K562 (cell line): ENCODE data around the gene ZNF407. TPM values are rescaled to one million over a fixed set of nuclear protein-coding genes. Genes with fewer than 3 reads are reported as not detected.

Experiments used
- ATAC-seq: fragments of 200-7000 bp; cut with Tn5 transposase; 3 replicates; pipeline ENCODE4 v1.9.1; 2020; ENCODE audit warnings: moderate library complexity
- BruUV-seq: library from RNA; stranded (reverse); fragments of 400-500 nt; replicated peaks from 2 replicates; lab custom pipeline; 2021; lab: Mats Ljungman, UMichigan
- CTCF ChIA-PET: fragments of 300-600 bp; formaldehyde crosslinking; extraction: SDS; loops from one replicate; lab custom pipeline; 2021; ENCODE audit warnings: low intra/inter-chr PET ratio; lab: Yijun Ruan, JAX
- POLR2A ChIA-PET: fragments of 300-600, 350-650 bp; sonication (Branson Sonifier 250); formaldehyde crosslinking; extraction: SDS; loops from one replicate; lab custom pipeline; 2021; ENCODE audit warnings: antibody characterized with exemption, inconsistent platforms; lab: Yijun Ruan, JAX
- DNase-seq, 4 experiments: peaks; one replicate each; pipeline versions ENCODE4 v3.0.0 to v3.0.0-alpha.2; 2011 to 2018; ENCODE audit warnings: low spot score in 3 of 4, mixed read lengths in 3 of 4; ENCODE audit errors: extremely low read depth in 1 of 4
- FAIRE-seq: peaks from 2 replicates; lab custom pipeline; 2011; peaks lifted over from hg19 to GRCh38; lab: Jason Lieb, UNC
- H2AFZ ChIP-seq: 2 replicates; pipeline ENCODE4 v1.6.0; 2011; ENCODE audit warnings: low read depth, low read length, control low read depth, inconsistent platforms
- H3K27ac ChIP-seq: fragments of 200-600 bp; 3 replicates; pipeline ENCODE4 v1.8.0; 2011; ENCODE audit warnings: low read depth, mild to moderate bottlenecking, control low read depth, inconsistent platforms, low read length, moderate library complexity, mixed read lengths; ENCODE audit errors: extremely low read depth
- H3K27me3 ChIP-seq, 2 experiments: fragments of 300-600 bp in 1 of 2; 2 replicates in 1 of 2; 3 replicates in 1 of 2; pipeline versions ENCODE4 v1.6.0 to v1.8.0; 2011; ENCODE audit warnings: inconsistent platforms in 2 of 2, low read length in 2 of 2, mild to moderate bottlenecking in 1 of 2, mixed read lengths in 1 of 2, moderate library complexity in 1 of 2; ENCODE audit not compliant: control insufficient read depth in 2 of 2, insufficient read depth in 2 of 2
- H3K36me3 ChIP-seq: fragments of 300-600 bp; 3 replicates; pipeline ENCODE4 v1.8.0; 2011; ENCODE audit warnings: mild to moderate bottlenecking, low read length, inconsistent platforms; ENCODE audit not compliant: control insufficient read depth, insufficient read depth
- H3K4me1 ChIP-seq, 2 experiments: fragments of 200-600 bp in 1 of 2; replicated peaks in 1 of 2; 2 replicates in 1 of 2; 3 replicates in 1 of 2; pipeline versions ENCODE4 v1.5.1 to v1.8.0; 2011; ENCODE audit warnings: inconsistent platforms in 2 of 2, low read length in 2 of 2, mild to moderate bottlenecking in 1 of 2, mixed read lengths in 1 of 2, moderate library complexity in 1 of 2; ENCODE audit not compliant: control insufficient read depth in 2 of 2, insufficient read depth in 2 of 2
- H3K4me2 ChIP-seq: 2 replicates; pipeline ENCODE4 v1.6.1; 2011; ENCODE audit warnings: low read length, control low read depth, inconsistent platforms, mixed read lengths; ENCODE audit not compliant: insufficient read depth
- H3K4me3 ChIP-seq: fragments of 200-600 bp; sonication (generic), shearing (Covaris generic); 2 replicates; pipeline ENCODE4 v1.5.1; 2016; ENCODE audit warnings: control low read depth, inconsistent platforms
- H3K79me2 ChIP-seq: fragments of 200-600 bp; 3 replicates; pipeline ENCODE4 v1.8.0; 2011; ENCODE audit warnings: low read length, inconsistent platforms; ENCODE audit not compliant: control insufficient read depth, insufficient read depth
- H3K9ac ChIP-seq, 2 experiments: 2 replicates each; pipeline versions ENCODE4 v1.6.0 to v1.6.1; 2011; ENCODE audit warnings: low read depth in 2 of 2, low read length in 2 of 2, control low read depth in 1 of 2, inconsistent platforms in 1 of 2, mild to moderate bottlenecking in 1 of 2, mixed read lengths in 1 of 2; ENCODE audit not compliant: insufficient read depth in 1 of 2
- H3K9me1 ChIP-seq: one replicate; pipeline ENCODE4 v1.6.0; 2011; ENCODE audit warnings: inconsistent platforms, mild to moderate bottlenecking, low read length, moderate library complexity; ENCODE audit not compliant: control insufficient read depth, insufficient read depth
- H3K9me3 ChIP-seq: replicated peaks from 2 replicates; pipeline ENCODE4 v1.5.1; 2011; ENCODE audit warnings: low read depth, low read length, inconsistent platforms; ENCODE audit not compliant: control insufficient read depth, insufficient read depth
- H4K20me1 ChIP-seq: replicated peaks from 2 replicates; pipeline ENCODE4 v1.6.1; 2011; ENCODE audit warnings: low read length, inconsistent platforms, mixed read lengths; ENCODE audit not compliant: control insufficient read depth, insufficient read depth
- CBX8 ChIP-seq: fragments of 200-600 bp; sonication (generic); IDR thresholded peaks from 2 replicates; pipeline ENCODE4 v1.6.1; 2012; ENCODE audit warnings: borderline replicate concordance, mixed run types, low read depth, mild to moderate bottlenecking, moderate library complexity, mixed read lengths, low read length, control low read depth, inconsistent platforms; ENCODE audit not compliant: poor library complexity, severe bottlenecking; ENCODE audit errors: extremely low read depth
- CEBPG ChIP-seq, 3 experiments: fragments of 200-800 bp in 1 of 3; sonication (Bioruptor generic) in 1 of 3; sonication (generic) in 1 of 3; formaldehyde crosslinking in 1 of 3; IDR thresholded peaks in 2 of 3; conservative IDR thresholded peaks in 1 of 3; 2 replicates each; pipeline versions ENCODE4 v1.6.1 to v1.8.0; 2016 to 2022; ENCODE audit warnings: missing compliant biosample characterization in 2 of 3, missing genetic modification characterization in 2 of 3, mild to moderate bottlenecking in 1 of 3, missing genetic modification reagents in 1 of 3
- CREBBP ChIP-seq: IDR thresholded peaks from one replicate; pipeline ENCODE4 v1.6.1; 2012; ENCODE audit warnings: low read depth, mild to moderate bottlenecking, control low read depth, inconsistent platforms, low read length
- EP400 ChIP-seq: fragments of 450-650 bp; IDR thresholded peaks from 2 replicates; pipeline ENCODE4 v1.6.1; 2017; ENCODE audit warnings: antibody characterized with exemption, mild to moderate bottlenecking, moderate library complexity
- HCFC1 ChIP-seq: IDR thresholded peaks from 2 replicates; pipeline ENCODE4 v1.6.1; 2012; ENCODE audit warnings: low read depth, low read length, improper control_type of control experiment
- HDAC1 ChIP-seq, 2 experiments: fragments of 450-650 bp; IDR thresholded peaks; 2 replicates each; pipeline ENCODE4 v1.6.1; 2016 to 2017; ENCODE audit warnings: inconsistent platforms in 1 of 2, mild to moderate bottlenecking in 1 of 2, moderate library complexity in 1 of 2
- L3MBTL2 ChIP-seq: fragments of 450-650 bp; IDR thresholded peaks from 2 replicates; pipeline ENCODE4 v1.6.1; 2016; ENCODE audit warnings: mild to moderate bottlenecking, moderate library complexity
- MAFK ChIP-seq: IDR thresholded peaks from 2 replicates; pipeline ENCODE4 v1.6.1; 2011; ENCODE audit warnings: low read length, improper control_type of control experiment
- MBD2 ChIP-seq: sonication (generic); IDR thresholded peaks from 2 replicates; pipeline ENCODE4 v1.6.1; 2016; ENCODE audit warnings: low read depth, borderline replicate concordance
- RAD51 ChIP-seq: fragments of 450-650 bp; IDR thresholded peaks from 2 replicates; pipeline ENCODE4 v1.7.1; 2016; ENCODE audit warnings: low read depth, mild to moderate bottlenecking, borderline replicate concordance
- RB1 ChIP-seq: fragments of 450-650 bp; IDR thresholded peaks from 2 replicates; pipeline ENCODE4 v1.6.1; 2017; ENCODE audit warnings: low read depth, mild to moderate bottlenecking
- TAL1 ChIP-seq: fragments of 450-650 bp; IDR thresholded peaks from 2 replicates; pipeline ENCODE4 v1.6.1; 2016; ENCODE audit warnings: mild to moderate bottlenecking
- TEAD4 ChIP-seq, 2 experiments: sonication (generic) in 1 of 2; formaldehyde crosslinking in 1 of 2; IDR thresholded peaks; 2 replicates each; pipeline versions ENCODE4 v1.6.1 to v1.8.0; 2012 to 2022; ENCODE audit warnings: borderline replicate concordance in 1 of 2, inconsistent platforms in 1 of 2, low read length in 1 of 2, mild to moderate bottlenecking in 1 of 2, missing genetic modification reagents in 1 of 2
- ZKSCAN8 ChIP-seq: fragments of 200-800 bp; sonication (Bioruptor generic); IDR thresholded peaks from 2 replicates; pipeline ENCODE4 v1.6.1; 2016; ENCODE audit warnings: missing genetic modification characterization, missing compliant biosample characterization
- ZNF24 ChIP-seq: fragments of 450-650 bp; IDR thresholded peaks from 2 replicates; pipeline ENCODE4 v1.6.1; 2016
- ZNF586 ChIP-seq: fragments of 450-650 bp; formaldehyde crosslinking; conservative IDR thresholded peaks from 2 replicates; pipeline ENCODE4 v1.4.0; 2020; ENCODE audit warnings: mild to moderate bottlenecking, moderate library complexity
- ZNF644 ChIP-seq: fragments of 200-800 bp; sonication (Bioruptor generic); IDR thresholded peaks from 2 replicates; pipeline ENCODE4 v1.6.1; 2016; ENCODE audit warnings: low read depth, missing genetic modification characterization, missing compliant biosample characterization
- WGBS: fragments of 100-300 bp; shearing (Covaris generic); methylation state at CpG from one replicate; pipeline ENCODE4 v1.1.6; 2016; ENCODE audit warnings: low coverage, mixed read lengths; ENCODE audit not compliant: insufficient coverage; ENCODE audit errors: missing lambda C conversion rate; 5-methylcytosine and 5-hydroxymethylcytosine counted together
- in situ Hi-C: fragments of 300-500 bp; cut with MboI; formaldehyde crosslinking; loops from 4 replicates; pipeline ENCODE4 v1.15.0; 2018; ENCODE audit warnings: inconsistent platforms, mixed read lengths
- intact Hi-C: fragments of 100-400 bp; cut with micrococcal nuclease; formaldehyde crosslinking; loops from 2 replicates; pipeline ENCODE4 v1.14.2; 2022
- polyA plus RNA-seq, 8 experiments: library from polyadenylated mRNA; depleted of rRNA in 4 of 8; stranded (reverse) in 5 of 8; unstranded in 3 of 8; fragments of >200 nt; fragmentation: Nextera tagmentation in 2 of 8; fragmentation: Illumina TruSeq in 1 of 8; extraction: Ambion mirVana in 2 of 8; extraction: Trizol in 1 of 8; gene quantifications; 2 replicates each; pipeline versions ENCODE4 v1.2.1 to v1.2.3, GENCODE V29; 2011 to 2014; ENCODE audit warnings: inconsistent platforms in 1 of 8, missing spikeins in 1 of 8
- total RNA-seq, 7 experiments: library from RNA; depleted of rRNA in 6 of 7; stranded (reverse); fragments of >200 nt in 6 of 7; fragmentation: Illumina TruSeq in 2 of 7; extraction: Trizol in 2 of 7; gene quantifications; 2 replicates each; pipeline versions ENCODE4 v1.2.1 to v1.2.3, GENCODE V29; 2011 to 2021; ENCODE audit warnings: low replicate concordance in 1 of 7
- TF ChIP-seq, protein P1 (sequence below): fragments of 250-450 bp; sonication (Bioruptor Pico); IDR thresholded peaks from 2 replicates; pipeline ENCODE4 v1.8.0; 2022; ENCODE audit warnings: moderate library complexity, mild to moderate bottlenecking, inconsistent platforms
- TF ChIP-seq, protein P2 (sequence below), 2 experiments: fragments of 150-350 bp in 1 of 2; IDR thresholded peaks; 2 replicates each; pipeline ENCODE4 v1.6.1; 2012 to 2016; ENCODE audit warnings: low read depth in 2 of 2, low read length in 2 of 2, mild to moderate bottlenecking in 1 of 2, moderate library complexity in 1 of 2
- TF ChIP-seq, protein P3 (sequence below): sonication (generic); formaldehyde crosslinking; IDR thresholded peaks from 2 replicates; pipeline ENCODE4 v1.8.0; 2022; ENCODE audit warnings: mild to moderate bottlenecking, missing genetic modification reagents

ZNF407 gene
- total and polyA plus RNA-seq, 9 of the 15 experiments (the other 6 are each of a cell fraction or from before 2014, with no cell fraction given): 0.21 to 5.4 (median 2.3) TPM

DNA sequence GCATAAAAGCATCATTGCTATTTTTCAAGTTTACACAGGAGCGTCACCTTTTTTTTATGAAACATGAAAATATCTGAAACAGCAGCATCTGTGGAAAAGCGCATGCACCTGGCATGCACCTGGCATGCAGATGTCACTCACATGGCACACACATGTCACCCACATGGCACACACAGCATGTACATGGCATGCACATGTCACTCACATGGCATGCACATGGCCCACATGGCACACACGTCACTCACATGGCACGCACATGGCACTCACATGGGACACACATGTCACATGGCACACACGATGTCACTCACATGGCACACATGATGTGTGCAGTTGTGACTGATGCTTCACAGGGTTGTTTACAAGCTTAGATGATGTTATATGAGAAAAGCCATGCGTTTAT, 188.0 kb downstream of the ZNF407 start:
- Histone ChIP-seq H3K4me2 (no peak overlapping the region), H3K9me1 (no peaks in the 10 kb centered on the region), H3K36me3 (no peaks in the 10 kb centered on the region), H3K79me2 (no peaks in the 10 kb centered on the region), H3K9me3 (no peaks in the 10 kb centered on the region), H3K9ac (no peak overlapping the region), H3K27me3 (no peaks in the 10 kb centered on the region)
- POLR2A ChIA-PET: interaction anchor here (0.7 kb wide), 1 partner anchor 72 kb away, joined by 3 read pairs; no protein-coding TSS in a partner anchor
- no peak for ATAC-seq
- in situ Hi-C loops: no loop called here
- no peak for FAIRE-seq
- BruUV-seq: no TSS peak
- CTCF ChIA-PET: no interaction called here
- no peak for DNase-seq
- TF ChIP-seq ZNF644 (tag): no peak
- TF ChIP-seq ZKSCAN8: no peak
- TF ChIP-seq, protein P1, sequence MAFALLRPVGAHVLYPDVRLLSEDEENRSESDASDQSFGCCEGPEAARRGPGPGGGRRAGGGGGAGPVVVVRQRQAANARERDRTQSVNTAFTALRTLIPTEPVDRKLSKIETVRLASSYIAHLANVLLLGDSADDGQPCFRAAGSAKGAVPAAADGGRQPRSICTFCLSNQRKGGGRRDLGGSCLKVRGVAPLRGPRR: no peak
- TF ChIP-seq EP400: no peak
- TF ChIP-seq HCFC1: no peak
- no peak for TF ChIP-seq CBX8
- TF ChIP-seq ZNF586 (CRISPR knock-in tag): no peak
- TF ChIP-seq L3MBTL2: no peak
- no peak for TF ChIP-seq RAD51
- TF ChIP-seq, protein P2, sequence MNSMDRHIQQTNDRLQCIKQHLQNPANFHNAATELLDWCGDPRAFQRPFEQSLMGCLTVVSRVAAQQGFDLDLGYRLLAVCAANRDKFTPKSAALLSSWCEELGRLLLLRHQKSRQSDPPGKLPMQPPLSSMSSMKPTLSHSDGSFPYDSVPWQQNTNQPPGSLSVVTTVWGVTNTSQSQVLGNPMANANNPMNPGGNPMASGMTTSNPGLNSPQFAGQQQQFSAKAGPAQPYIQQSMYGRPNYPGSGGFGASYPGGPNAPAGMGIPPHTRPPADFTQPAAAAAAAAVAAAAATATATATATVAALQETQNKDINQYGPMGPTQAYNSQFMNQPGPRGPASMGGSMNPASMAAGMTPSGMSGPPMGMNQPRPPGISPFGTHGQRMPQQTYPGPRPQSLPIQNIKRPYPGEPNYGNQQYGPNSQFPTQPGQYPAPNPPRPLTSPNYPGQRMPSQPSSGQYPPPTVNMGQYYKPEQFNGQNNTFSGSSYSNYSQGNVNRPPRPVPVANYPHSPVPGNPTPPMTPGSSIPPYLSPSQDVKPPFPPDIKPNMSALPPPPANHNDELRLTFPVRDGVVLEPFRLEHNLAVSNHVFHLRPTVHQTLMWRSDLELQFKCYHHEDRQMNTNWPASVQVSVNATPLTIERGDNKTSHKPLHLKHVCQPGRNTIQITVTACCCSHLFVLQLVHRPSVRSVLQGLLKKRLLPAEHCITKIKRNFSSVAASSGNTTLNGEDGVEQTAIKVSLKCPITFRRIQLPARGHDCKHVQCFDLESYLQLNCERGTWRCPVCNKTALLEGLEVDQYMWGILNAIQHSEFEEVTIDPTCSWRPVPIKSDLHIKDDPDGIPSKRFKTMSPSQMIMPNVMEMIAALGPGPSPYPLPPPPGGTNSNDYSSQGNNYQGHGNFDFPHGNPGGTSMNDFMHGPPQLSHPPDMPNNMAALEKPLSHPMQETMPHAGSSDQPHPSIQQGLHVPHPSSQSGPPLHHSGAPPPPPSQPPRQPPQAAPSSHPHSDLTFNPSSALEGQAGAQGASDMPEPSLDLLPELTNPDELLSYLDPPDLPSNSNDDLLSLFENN (IDR thresholded peaks at IDR 0.05; ENCODE audit: low read depth in 2 of 2, low read length in 2 of 2): no peak
- TF ChIP-seq CEBPG (CRISPR knock-in tag; IDR thresholded peaks at IDR 0.05): no peak
- no peak for TF ChIP-seq CEBPG (tag; conservative IDR thresholded peaks at IDR 0.05 in 1 of 2, IDR thresholded peaks at IDR 0.05 in 1 of 2)
- no peak for TF ChIP-seq CREBBP
- no peak for TF ChIP-seq TEAD4 (IDR thresholded peaks at IDR 0.05; ENCODE audit: low read length)
- no peak for TF ChIP-seq TEAD4 (CRISPR knock-in tag; IDR thresholded peaks at IDR 0.05; ENCODE audit: borderline replicate concordance)
- no peak for TF ChIP-seq MBD2
- TF ChIP-seq, protein P3, sequence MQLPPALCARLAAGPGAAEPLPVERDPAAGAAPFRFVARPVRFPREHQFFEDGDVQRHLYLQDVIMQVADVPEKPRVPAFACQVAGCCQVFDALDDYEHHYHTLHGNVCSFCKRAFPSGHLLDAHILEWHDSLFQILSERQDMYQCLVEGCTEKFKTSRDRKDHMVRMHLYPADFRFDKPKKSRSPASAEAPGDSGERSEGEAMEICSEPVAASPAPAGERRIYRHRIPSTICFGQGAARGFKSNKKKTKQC: no peak
- TF ChIP-seq ZNF24: no peak
- no peak for TF ChIP-seq TAL1
- no peak for TF ChIP-seq HDAC1 (IDR thresholded peaks at IDR 0.05)
- no peak for TF ChIP-seq MAFK
- TF ChIP-seq RB1: no peak
- TF ChIP-seq, all 486 proteins: peak for 0
- Histone ChIP-seq H3K4me1 (no peaks in the 10 kb centered on the region), H3K27ac (no peak overlapping the region), H2AFZ (no peak overlapping the region), H3K4me3 (no peak overlapping the region), H4K20me1 (no peaks in the 10 kb centered on the region)
- intact Hi-C loops: no loop called here
- 77% methylated on average over 6 of the region's 6 CpGs for WGBS
